ENCODE measurements around the gene FAM241B.

The FAM241B gene

DNA sequence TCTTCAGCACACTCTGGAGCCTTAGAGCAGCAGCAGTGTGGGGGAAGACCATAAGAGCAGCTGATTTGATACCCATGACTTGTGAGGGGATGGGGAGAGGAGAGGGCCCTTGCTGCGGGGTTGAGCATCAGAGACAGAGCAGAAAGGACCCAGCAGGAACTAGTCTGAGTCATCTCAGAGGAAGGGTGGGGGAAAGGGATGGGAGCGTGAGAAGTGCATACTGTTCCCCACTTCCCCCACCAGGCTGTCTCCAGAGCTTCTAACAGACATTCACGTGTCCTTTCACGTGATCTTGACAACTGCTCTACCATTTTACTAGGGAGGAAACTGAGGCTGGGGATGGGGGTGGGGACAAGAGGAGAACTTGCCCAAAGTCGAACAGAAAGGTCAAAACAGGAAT is 38.7 kb downstream of the FAM241B start:
- DNase-seq = no peak

DNA sequence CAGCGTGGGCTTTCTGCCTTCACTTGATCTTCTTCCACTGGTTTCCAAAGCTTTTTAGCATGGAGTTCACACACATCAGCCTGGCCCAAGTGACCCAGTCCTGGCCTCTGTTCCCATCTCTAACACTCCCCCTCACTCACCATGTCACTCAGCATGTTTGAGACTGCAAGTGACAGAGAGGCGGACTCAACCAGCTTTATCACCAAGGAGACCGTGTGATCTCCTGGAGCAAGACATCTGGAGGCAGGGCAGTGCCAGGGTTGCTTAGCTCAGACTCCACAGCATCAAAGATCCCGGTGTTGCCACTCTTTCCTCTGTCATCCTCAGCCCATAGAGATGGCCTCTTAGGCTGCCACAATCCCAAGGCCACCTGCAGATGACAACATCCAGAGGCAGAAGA is 39.4 kb downstream of the FAM241B start:
- no peak for DNase-seq

DNA sequence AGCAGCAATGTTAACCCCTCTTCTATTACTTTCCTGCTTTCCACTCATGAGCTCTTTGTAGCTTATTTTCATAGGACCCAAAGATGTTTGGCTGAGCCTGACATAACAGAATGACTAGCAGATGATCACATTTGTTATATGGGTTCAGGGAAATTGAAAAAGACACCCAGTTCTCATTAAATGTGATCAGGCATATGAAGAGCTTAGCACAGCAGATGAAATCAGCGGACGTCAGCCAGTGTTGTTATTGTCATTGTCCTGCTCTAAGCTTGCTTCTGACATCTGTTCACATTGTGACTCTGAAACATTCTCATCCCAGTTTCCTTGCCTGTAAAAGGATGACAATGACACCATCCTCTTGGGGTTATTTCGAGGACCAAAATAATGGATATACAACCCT is 43.5 kb downstream of the FAM241B start:
- DNase-seq = no peak

DNA sequence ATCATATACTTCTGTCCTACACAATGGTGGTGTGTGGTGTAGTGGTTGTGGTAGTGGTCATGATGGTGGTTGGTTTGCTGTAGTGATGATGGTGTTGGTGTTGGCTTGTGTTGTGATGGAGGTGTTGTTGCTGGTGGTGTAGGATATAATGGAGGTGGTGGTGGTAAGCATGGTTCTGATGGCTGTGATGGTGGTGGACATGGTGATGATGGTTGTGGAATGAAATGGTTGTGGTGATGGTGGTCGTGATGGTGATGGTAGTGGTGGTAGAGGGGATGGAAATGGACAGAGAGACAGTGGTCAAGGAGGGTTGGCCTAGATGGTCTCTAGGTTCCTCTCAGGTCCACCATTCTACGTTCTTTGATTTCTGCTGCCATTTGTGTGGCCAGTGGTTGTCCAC is 44.7 kb downstream of the FAM241B start:
- no peak for DNase-seq

DNA sequence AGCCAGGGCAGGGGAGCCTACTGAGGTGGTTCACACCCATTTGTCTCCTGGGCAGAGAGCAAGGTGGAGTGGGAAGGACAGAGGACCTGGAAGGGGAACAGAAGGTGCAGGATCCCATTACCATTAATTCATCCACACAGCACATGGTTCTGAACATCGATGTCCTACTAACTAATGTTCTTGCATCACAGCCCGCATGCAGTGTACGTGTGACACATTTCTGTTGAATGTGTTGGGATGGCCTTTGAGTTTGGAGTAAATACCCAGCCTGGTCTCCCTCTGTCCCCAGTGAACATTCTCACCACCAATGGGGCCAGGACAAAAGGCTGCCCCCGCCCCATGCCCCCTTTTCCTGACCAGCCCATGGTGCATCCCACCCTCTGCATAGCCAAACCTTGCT is 46.3 kb downstream of the FAM241B start:
- no peak for DNase-seq

DNA sequence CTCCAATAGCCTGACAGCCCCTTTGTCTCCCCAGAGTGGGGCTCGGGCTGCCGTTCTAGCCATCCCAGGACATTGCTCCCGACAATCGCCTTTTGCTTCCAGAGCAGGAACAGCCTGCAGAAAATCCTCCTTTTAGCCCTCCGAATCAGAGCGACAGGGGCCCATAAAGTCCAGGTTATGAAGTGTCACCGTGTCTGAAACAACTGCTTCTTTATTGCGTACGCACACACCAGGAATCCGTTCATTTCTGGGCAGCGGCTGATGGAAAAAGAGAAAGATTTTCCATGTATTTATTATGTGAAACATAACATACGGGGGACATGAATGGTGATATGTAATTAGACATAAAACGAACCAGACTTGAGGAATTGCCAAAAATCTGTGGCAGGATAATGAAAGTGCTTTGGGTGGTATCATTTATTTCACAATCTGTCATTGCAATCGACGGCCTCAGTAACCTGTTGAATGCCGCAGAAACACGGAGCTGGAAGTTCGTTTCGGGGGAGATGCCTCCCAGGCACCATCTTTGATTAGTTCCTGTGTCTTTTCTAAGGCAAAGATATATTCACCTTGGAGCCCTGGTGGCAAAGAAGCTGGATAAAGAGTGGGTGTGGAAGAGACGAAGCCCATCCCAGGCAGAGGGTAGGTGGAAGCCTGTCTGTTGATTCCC is 48.1 kb downstream of the FAM241B start:
- no peak for DNase-seq

DNA sequence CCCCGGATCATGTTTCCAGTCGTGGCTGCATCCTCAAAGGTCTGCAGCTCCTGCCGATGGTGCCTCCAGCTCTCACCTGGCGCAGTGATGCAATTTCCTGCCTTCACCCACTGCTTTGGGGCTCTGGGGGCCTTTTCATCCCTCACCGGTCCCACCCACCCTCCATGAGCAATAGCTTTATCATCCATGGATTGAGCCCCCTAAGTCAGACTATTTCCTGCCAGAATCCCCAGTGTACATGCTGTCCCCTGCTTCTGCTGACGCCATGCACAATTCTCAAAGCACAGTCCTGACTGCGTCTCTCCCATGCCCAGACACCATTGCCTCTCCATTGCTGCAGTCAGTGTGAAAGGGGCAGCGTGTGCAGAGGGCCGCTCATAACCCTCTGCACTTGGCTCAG is 49.7 kb downstream of the FAM241B start:
- DNase-seq = no peak

DNA sequence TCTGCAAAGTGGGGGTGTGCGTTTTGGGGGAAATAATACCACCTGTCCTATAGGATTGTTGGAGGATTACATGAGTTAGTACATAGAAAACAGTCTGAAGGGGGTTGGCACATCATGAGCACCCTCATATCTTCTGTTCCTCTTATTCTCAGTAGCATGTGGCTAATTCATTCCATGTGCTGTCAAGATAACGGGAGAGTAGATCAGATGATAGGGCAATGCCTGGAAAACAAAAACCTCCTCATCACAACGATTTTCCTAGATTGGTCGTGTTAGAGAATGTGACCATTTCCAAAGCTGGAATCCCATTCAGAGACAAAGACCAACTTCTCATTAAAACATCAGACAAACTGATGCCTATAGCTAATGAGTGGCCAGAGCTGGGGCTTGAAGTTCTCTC is 50.6 kb downstream of the FAM241B start:
- no peak for DNase-seq

DNA sequence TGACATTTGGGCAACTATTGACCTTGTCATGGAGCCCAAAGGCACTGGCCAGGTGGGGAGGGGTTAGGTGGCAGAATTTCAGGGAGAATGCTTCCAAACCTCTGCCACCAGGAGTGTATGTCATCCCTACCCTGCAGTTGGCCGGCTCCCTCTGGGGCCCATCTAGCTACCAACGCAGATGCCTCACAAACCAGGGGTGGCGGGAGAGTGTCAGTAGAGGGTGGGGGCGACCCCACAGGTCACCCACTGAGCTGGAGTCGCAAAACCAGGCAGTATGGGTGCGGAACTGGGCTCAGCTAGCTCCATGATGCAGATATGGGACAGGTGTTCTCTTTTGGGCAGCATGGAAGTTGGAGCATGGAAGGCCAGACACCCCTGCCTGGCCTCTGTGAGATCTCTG is 51.4 kb downstream of the FAM241B start:
- no peak for DNase-seq

DNA sequence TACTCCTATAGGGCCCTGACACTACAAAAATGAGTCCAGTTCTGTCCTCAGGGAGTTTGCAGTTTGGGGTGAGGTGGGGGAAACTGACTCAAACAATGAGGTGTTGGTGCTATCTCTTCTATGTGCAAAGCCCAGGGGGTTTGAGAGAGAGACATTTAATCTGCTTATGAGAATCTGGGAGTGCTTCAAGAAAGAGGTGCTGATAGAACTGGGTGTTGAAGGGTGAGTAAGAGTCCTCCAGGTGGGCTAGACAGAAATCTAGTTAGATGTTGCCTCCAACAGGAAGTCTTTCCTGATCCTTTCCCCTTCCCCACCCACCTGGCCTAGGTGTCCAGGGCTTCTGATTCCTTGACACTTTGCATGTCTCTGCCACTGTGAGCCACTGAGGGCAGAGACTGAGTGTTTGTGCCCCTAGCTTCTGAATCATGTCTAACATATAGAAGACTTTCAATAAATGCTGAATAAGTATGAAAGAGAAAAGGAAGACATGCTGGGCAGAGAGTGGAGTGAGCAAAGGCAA is 53.0 kb downstream of the FAM241B start:
- no peak for DNase-seq

Measured in inflammatory macrophage treated with lipopolysaccharide for 4 hours (primary cell).